ENCODE data around the gene SLC27A4.
A peak's percentile ranks its signal among the peaks of the same experiment; 100 is the strongest.

SLC27A4 gene

GRCh38 chr9:128339761-128340690, at the start of gene SLC27A4:
SLC27A4 (plus strand) TSS chr9:128340527; CDS start chr9:128343133, 2,606 bp downstream.
- peak; percentile 83 for DNase-seq

- DNase-seq = no peak
Observed at GRCh38 chr9:128292009-128292408, 48.3 kb upstream of the SLC27A4 start.

DNA sequence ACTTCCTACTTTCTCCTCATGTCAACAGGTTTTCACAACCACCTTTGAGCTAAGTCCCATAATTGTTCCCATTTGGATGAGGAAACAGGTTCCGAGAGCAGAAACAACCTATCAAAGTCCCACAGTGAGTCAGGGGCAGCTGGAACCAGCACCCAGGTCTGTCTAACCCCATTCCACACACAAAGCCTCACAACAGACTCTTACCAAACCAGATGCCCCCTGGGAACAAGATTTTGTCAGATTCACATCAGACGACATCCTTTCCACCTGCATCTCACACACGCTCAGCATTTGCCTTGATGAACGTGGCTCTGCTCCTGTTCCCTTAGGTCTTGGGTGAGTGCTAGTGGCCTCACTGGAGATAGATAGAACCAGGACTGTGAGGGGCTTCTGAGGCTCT, 47.2 kb upstream of the SLC27A4 start:
- no peak for DNase-seq

DNA sequence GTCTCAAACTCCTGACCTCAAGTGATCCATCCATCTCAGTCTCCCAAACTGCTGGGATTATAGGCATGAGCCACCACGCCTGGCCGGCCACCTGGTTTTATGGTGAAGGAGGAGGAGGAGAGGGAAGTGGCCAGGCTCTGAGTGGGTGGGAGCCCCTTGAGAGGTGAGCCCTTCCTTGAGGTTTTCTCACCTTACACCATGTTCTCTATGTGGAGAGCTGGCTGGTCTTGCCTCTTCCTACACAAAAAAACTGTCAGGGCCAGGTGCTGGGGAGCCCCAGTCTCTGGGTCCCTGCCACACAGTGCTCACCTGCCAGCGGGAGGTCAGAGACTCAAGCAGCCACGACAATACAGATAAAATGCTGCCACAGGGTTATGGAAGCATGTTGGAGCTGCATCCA, 46.2 kb upstream of the SLC27A4 start:
- DNase-seq = no peak

GRCh38 chr9:128296340-128297220, 43.7 kb upstream of the SLC27A4 start:
- DNase-seq = no peak

DNA sequence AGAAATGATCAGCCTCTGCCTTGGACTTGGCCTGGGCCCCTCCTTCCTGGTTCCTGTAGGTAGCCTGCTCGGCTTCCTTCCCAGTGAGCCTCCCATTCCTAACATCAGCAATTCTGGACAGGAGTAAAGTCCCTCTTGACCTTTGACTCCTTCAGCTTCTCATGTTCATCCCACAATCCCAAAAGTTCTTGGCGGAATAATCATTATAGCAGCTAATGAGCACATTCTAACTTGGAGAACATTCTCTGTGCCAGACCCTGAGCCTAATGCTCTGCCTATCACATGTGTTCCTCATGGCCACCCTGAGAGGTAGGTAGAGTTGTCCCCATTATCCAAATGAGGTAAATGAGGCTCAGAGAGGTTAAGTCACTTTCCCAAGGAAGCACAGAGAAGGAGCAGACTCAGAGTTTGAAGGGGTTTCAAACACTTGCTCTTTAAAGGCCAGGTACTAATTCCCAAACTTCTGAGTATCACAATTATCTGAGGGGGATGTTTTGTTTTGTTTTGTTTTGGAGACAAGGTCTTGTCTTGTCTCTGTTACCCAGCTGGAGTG, 43.0 kb upstream of the SLC27A4 start:
- DNase-seq = no peak

- DNase-seq = no peak
Observed at GRCh38 chr9:128298535-128299482, 41.5 kb upstream of the SLC27A4 start.

DNA sequence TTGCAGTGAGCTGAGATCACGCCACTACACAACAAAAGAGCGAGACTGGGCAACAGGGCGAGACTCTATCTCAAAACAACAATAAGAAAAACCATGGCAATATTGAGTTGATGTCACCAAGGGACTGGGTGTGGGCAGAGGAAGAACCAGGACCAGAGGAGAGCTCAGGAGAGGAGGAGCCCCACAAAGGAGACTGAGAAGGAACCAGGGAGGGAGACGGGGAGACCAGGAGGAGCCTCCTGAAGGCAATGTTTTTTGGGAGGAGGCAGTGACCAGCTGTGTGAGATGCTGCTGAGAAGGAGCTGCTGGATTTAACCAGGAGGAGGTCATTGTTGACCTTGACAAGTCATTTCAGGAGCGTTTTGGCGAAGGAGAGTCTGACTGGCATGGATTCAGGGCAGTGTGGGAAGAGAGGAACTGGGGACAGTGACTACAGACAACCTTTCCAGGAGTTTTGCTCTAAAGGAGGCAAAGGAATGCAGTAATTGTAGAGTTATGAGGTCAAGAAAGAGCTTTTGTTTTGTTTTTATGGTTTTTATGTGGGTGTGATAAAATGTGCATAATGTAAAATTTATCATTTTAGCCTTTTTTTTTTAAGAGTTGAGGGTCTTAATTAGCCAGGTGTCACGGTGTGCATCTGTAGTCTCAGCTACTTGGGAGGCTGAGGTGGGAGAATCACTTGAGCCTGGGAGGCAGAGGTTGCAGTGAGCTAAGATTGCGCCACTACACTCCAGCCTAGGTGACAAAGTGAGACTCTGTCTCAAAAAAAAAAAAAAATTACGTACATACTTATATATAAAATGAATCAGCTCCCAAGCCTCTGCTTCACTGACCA, 36.0 kb upstream of the SLC27A4 start:
- no peak for DNase-seq

GRCh38 chr9:128304971-128305288, 35.4 kb upstream of the SLC27A4 start:
- DNase-seq = no peak

DNA sequence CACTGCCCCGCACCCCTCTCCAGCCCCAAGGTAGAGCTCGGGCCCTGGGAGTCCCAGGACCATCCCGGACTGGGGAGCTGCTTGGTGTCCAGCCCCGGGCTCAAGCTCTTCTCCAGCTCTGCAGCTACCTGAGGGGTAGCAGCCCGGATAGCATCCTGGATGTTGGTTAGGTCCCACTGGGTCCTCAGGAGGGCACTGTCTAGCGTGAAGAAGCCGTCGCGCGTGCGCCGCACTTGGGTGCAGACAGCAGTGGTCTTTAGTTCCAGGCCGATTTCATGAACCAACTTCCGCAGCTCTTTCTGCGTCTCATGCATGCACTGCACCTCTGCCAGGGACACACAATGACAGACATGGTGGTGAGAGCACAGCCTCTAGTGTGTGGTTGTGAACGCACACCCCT, 30.8 kb upstream of the SLC27A4 start:
- DNase-seq = no peak

- no peak for DNase-seq
Observed at GRCh38 chr9:128310461-128310860, 29.9 kb upstream of the SLC27A4 start.

GRCh38 chr9:128314697-128315096, 25.6 kb upstream of the SLC27A4 start:
- DNase-seq = no peak

DNA sequence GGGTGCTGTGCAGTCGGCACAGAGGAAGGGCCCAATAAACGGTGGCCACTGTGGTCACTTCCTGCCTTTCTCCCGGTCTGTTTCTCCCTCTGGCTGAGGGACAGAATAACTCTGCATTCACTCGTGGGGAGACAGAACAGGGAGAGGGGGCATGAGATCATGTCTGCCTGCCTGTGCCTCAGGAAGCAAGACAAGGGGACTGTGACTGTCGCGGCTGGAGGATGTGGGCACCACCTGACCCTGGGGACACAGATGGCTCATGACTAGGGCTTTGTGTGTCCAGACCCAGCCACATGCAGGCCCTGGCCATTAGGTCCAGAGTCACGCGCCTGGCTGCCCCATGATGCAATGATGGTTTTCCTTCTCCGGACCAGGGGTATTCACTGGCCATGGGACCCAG, 23.9 kb upstream of the SLC27A4 start:
- no peak for DNase-seq

DNA sequence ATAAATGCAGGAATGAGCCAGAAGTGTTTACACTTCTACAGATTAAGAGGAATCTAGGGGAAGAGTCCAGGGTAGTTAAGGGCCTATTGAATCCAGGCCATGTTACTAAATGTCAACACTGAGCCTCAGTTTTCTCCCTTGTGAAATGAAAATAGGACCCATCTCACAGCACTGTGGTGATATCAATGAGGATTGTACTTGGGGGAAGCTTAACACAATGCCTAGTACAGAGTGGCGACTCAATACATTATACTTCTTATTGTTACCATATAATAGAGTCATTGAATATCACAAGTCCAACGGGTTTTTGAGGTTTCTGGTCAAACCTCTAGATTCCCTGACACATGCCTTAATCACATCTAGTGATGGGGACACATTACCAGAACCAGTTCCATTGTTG, 22.7 kb upstream of the SLC27A4 start:
- DNase-seq = no peak

- no peak for DNase-seq
Observed at GRCh38 chr9:128321343-128321742, 19.0 kb upstream of the SLC27A4 start.

DNA sequence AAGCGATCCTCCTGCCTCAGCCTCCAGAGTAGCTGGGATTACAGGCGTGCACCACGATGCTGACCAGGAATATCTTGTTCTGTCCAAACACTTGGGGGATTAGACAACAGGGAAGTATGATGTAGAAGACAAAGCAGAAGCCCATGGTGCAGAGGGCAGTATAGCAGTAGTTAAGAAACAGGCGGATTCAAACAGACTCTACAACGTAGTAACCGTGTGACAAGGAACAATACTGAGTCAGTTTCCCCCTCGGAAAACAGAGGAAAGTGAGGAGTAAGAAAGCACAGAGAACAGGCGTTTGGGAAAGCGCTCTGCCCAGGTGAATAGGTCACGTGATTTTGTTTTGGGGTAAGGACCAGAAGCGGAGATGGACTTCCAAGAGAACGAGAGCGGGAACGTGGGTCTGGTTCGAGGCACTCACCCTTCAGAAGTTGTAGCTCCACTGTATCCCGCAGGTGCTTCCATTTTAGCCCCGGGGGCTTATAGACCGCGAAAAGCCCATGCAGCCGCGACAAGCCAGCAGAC, 18.4 kb upstream of the SLC27A4 start:
- DNase-seq = no peak

DNA sequence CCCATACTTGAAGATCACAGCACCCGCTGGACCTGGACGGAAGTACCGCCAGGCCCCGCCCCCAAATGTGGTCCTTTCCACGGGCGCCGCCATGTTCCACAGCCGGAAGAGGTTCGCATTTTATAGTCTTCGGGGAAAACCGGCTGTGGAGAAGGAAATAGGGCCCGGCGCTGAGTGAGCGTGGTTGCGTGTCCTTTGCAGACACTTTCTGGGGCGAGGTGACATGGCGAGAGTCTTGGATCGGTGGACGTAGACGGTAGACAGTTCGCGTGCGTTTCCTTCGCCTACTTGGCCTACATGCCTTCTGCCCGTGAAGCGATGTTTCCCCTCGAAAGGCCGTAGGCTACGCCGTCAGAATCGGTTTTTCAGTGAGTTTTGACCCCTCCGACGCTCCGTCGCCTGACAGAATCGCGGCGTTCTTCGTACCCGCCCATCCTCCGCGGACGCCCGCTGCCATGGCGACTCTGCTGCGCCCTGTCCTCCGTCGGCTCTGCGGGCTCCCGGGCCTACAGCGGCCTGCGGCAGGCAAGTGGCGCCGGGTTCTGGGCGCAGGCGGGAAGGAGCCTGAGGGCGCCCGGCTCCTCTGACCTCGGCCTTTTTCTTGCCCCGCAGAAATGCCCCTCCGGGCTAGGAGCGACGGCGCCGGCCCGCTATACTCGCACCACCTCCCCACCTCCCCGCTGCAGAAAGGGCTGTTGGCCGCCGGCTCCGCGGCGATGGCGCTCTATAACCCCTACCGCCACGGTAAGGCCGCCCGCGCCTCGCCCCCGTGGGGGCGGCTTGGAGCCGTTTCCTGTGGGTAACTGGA, 17.7 kb upstream of the SLC27A4 start, which contains the start of the genes COQ4 and TRUB2:
COQ4 (plus strand) TSS at position 436 of the 808 bp plus-strand sequence; CDS start at position 456, 20 bp downstream.
TRUB2 (minus strand) TSS at position 44 of the 808 bp plus-strand sequence; CDS start at position 5, 39 bp downstream.
- DNase-seq = peak; percentile 93

DNA sequence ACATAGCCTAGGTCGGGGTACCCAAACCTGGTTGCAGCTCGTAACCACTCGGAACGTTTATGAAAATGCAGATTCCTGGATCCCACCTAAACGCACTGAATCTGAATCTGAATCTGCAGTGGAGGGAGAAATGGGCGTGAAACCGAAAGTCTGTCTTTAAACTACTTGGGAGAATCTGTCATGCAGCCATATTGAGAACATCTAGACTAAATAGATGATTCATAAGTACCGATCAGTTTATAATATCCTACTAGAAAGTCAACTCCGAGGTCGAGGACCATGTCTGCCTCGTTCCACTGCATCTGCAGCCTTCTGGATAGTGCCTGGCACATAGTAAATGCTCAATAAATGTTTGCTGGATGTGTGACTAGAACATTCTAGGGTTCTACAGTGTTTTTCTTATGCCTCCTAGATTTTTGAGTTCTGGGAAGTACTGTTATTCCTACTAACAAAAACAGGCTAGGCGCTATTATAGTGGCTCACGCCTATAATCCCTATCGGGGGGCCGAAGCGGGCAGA, 17.1 kb upstream of the SLC27A4 start:
- DNase-seq = peak; percentile 44

GRCh38 chr9:128323791-128324190, 16.5 kb upstream of the SLC27A4 start:
- DNase-seq = no peak

GRCh38 chr9:128324401-128324800, 15.9 kb upstream of the SLC27A4 start:
- no peak for DNase-seq

Data from HCEC 1CT (cell line).